NCI-H1694 treated with DMSO at 0.1 percent for 48 hours (cell line): ENCODE data around the gene SPHK1.

Experiments used
- DNase-seq: peaks from one replicate; lab custom pipeline; 2025; lab: John Stamatoyannopoulos, UW

SPHK1 gene

GRCh38 chr17:76433693-76434092 lies 49.3 kb downstream of the SPHK1 start:
- no peak for DNase-seq

GRCh38 chr17:76434870-76435269 lies 50.5 kb downstream of the SPHK1 start:
- DNase-seq: no peak

- no peak for DNase-seq
Observed at GRCh38 chr17:76435751-76436150, 51.3 kb downstream of the SPHK1 start.
